HCEC 1CT (cell line): ENCODE measurements around the gene ZNF425.
A peak's percentile ranks its signal among the peaks of the same experiment; 100 is the strongest.
"Not testable (repeated sequence)": the region's sequence is repeated elsewhere in the genome, so short reads cannot be mapped to it uniquely, and the experiment has no call there.

ENCODE experiments used
- DNase-seq: peaks from one replicate; pipeline ENCODE4 v3.0.0-alpha.2; 2017

ZNF425 gene

GRCh38 chr7:149130572-149131198 lies 4.6 kb upstream of the ZNF425 start:
- DNase-seq = no peak

GRCh38 chr7:149126662-149127266 lies 640 bp upstream of the ZNF425 start:
- DNase-seq = peak; percentile 24

GRCh38 chr7:149125189-149125862 lies 798 bp downstream of the ZNF425 start:
- DNase-seq = peak; percentile 5

DNA sequence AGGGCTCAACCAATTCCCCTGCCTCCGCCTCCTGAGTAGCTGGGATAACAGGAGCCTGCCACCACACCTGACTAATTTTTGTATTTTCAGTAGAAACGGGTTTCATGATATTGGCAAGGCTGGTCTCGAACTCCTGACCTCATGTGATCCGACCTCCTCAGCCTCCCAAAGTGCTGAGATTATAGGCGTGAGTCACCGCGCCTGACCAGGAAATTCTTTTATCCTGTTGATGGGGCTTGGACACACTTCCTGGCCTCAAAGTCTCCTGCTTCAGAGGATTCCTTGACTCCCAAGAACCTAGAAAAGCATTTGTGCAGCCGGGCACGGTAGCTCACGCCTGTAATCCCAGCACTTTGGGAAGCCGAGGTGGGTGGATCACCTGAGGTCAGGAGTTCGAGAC lies 16.2 kb downstream of the ZNF425 start:
- DNase-seq = no peak

GRCh38 chr7:149104749-149105148 lies 21.4 kb downstream of the ZNF425 start:
- no peak for DNase-seq

GRCh38 chr7:149104214-149104613 lies 21.9 kb downstream of the ZNF425 start:
- no peak for DNase-seq

DNA sequence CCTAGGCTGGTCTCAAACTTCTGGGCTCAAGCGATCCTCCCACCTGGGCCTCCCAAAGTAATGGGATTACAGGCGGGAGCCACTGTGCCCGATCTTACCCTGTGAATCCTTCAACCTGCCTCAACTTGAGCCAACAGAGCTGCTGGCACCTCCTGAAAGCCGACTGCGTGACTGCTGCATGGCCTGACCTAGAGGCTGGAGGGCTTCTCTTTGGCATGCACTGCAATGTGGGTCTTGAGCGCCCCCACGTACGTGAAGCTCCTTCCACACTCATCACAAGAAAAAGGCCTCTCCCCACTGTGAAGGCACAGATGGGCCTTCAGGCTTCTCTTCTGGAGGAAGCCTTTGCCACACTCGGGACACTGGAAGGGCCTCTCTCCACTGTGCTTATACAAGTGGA lies 22.7 kb downstream of the ZNF425 start:
- DNase-seq = no peak

GRCh38 chr7:149102666-149103065 lies 23.5 kb downstream of the ZNF425 start:
- no peak for DNase-seq

DNA sequence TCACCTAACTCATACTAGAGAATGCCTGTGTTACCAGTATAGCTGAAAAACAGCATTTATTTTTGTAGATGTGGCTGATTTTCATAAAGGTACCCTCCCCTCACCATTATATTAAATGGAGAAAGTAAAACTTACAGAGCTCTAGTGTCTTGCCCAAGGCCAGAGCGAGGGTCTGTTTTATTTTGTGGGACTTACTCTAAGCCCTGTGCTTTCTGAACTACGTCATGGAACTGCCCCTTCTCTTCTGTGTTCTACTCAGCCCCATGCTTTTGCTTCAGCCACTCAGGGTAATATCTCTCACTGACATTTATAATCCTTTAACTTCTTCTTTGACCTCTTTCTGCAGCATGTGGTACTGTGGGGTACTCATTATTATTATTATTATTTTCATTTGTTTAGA lies 25.3 kb downstream of the ZNF425 start:
- no peak for DNase-seq

GRCh38 chr7:149099058-149099457 lies 27.1 kb downstream of the ZNF425 start:
- no peak for DNase-seq

- DNase-seq = no peak
Observed at GRCh38 chr7:149097088-149097487, 29.0 kb downstream of the ZNF425 start.

DNA sequence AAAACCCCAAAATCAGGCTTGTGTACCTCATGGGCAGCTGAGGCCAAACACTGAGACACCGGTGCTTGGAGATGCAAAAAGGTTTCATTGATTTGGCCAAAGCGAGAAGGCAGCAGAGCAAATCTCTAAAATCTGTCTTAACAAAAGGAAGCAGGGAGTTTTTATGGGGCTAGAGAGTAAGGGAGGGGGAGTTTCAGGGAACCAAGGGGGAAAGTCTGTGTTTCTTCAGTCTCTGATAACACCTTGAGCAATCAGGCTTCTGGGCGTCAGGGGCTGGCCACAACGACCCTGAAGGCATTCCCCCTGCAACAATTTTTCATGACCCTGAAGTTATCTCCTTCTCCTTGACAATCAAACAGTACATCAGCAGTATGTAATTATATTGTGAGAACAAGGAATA lies 32.9 kb downstream of the ZNF425 start:
- DNase-seq = no peak

DNA sequence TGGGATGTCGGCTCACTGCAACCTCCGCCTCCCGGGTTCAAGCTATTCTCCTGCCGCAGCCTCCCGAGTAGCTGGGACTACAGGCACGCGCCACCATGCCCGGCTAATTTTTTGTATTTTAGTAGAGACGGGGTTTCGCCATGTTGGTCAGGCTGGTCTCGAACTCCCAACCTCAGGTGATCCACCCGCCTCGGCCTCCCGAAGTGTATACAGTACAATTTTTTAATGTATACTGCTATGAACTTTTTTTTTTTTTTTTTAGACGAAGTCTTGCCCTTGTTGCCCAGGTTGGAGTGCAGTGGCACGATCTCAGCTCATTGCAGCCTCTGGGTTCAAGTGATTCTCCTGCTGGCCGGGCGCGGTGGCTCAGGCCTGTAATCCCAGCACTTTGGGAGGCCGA lies 33.9 kb downstream of the ZNF425 start:
- DNase-seq = not testable (repeated sequence)

GRCh38 chr7:149090397-149091195 lies 35.5 kb downstream of the ZNF425 start, which contains the start of gene ZNF786:
TSS of gene ZNF786 (minus strand) at chr7:149090718. CDS start at chr7:149090640, 78 bp downstream.
- DNase-seq = peak; percentile 90

DNA sequence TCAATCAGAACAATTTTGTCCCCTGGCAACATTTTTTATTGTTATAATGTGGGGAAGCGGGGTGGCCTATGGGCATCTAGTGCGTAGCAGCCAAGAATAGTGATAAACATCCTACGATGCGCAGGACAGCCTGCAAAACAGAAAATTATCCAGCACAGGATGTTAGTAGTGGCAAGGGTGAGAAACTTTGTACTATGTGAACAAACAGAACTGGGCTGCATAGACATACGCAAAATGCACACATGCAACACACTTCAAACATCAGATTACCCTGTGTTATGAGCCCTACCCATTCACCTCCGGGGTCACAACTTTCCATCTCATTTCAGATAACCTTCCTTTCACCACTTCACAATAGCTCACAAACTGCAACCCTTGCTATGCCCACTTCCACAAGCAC lies 38.7 kb downstream of the ZNF425 start:
- no peak for DNase-seq

- no peak for DNase-seq
Observed at GRCh38 chr7:149085866-149086265, 40.3 kb downstream of the ZNF425 start.

DNA sequence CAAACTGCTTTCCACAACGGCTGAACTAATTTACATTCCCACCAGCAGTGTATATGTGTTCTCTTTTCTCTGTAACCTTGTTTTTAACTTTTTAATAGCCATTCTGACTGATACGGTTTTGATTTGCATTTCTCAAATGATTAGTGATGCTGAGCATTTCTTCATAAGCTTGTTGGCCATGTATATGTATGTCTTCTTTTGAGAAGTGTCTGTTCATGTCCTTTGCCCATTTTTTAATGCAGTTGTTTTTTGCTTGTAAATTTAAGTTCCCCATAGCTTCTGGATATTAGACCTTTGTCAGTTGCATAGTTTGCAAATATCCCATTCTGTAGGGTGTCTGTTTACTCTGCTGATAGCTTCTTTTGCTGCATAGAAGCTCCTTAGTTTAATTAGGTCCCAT lies 41.7 kb downstream of the ZNF425 start:
- DNase-seq = no peak

- DNase-seq = no peak
Observed at GRCh38 chr7:149081914-149082313, 44.2 kb downstream of the ZNF425 start.

- no peak for DNase-seq
Observed at GRCh38 chr7:149077594-149077993, 48.5 kb downstream of the ZNF425 start.

GRCh38 chr7:149075286-149075685 lies 50.8 kb downstream of the ZNF425 start:
- no peak for DNase-seq

GRCh38 chr7:149074116-149074885 lies 51.8 kb downstream of the ZNF425 start:
- no peak for DNase-seq

DNA sequence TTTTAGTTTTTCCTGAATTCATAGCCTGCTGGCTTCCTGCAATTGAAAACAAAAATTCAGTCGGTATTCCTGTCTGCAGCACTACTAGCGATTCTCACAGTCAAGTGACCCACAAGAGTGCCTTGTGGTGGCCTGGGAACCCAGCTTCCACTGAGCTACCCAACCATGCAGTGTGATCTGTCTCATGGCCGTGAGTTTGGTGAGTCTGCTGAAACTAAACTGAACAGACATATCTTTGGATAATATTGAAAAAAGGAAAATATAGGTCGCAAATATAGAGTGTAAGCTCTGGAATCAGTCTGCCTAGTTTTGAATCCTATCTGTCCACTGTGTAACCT lies 53.7 kb downstream of the ZNF425 start:
- DNase-seq = no peak
